Measurements from ENCODE around the gene C19orf73.
"Not testable (repeated sequence)": the region's sequence is repeated elsewhere in the genome, so short reads cannot be mapped to it uniquely, and the experiment has no call there.

C19orf73 gene

DNA sequence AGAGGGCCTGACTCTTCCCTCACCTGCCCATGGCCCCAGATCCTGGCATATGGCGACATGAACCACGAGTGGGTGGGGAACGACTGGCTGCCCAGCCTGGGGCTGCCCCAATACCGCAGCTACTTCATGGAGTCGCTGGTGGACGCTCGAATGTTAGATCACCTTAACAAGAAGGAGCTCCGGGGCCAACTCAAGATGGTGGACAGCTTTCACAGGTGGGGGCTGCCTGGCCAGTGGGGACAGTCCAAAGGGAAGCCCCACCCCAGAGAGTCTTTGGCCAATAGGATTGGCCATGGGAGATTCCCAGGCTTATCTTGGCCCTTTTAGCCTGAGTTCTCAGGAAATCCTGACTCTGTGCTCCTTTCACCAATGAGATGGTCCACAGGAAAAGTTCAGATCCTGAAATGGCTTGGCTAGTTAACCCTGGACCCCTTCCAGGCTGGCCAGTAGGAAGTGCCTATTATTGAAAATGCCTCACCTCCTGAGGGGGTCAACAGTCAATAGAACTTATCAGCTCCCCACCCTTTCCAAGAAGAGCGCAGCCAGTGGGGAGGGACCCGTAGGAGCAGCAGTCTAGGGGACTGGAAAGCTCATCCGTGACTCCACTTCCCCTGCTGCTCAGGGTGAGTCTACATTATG lies 29.2 kb upstream of the C19orf73 start:
- peak overlapping the region; percentile 68 for H3K4me3 ChIP-seq (ENCODE audit: low read depth, low read length)
- DNase-seq (ENCODE audit: low read depth), result no peak
- TF ChIP-seq, protein P1, sequence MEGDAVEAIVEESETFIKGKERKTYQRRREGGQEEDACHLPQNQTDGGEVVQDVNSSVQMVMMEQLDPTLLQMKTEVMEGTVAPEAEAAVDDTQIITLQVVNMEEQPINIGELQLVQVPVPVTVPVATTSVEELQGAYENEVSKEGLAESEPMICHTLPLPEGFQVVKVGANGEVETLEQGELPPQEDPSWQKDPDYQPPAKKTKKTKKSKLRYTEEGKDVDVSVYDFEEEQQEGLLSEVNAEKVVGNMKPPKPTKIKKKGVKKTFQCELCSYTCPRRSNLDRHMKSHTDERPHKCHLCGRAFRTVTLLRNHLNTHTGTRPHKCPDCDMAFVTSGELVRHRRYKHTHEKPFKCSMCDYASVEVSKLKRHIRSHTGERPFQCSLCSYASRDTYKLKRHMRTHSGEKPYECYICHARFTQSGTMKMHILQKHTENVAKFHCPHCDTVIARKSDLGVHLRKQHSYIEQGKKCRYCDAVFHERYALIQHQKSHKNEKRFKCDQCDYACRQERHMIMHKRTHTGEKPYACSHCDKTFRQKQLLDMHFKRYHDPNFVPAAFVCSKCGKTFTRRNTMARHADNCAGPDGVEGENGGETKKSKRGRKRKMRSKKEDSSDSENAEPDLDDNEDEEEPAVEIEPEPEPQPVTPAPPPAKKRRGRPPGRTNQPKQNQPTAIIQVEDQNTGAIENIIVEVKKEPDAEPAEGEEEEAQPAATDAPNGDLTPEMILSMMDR (IDR thresholded peaks at IDR 0.05; ENCODE audit: control insufficient read depth, extremely low read depth, insufficient read depth), result no peak

DNA sequence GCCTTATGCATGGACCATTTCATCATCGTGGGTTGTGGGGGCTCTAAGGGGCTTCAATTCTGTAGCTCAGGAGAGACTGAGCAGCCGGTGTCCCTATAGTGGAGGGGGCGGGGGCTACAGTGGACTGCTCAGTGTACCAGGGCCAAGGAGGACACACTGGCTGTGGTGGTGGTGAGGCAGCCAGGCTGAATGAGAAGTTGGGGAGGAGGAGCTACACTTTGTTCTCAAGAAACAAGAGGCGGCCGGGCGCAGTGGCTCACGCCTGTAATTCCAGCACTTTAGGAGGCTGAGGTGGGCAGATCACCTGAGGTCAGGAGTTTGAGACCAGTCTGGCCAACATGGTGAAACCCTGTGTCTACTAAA lies 27.4 kb upstream of the C19orf73 start:
- H3K4me3 ChIP-seq (ENCODE audit: low read depth, low read length); DNase-seq (ENCODE audit: low read depth): not testable (repeated sequence)

GRCh38 chr19:49145573-49146407 lies 26.8 kb upstream of the C19orf73 start:
- TF ChIP-seq, protein P1 (IDR thresholded peaks at IDR 0.05; ENCODE audit: control insufficient read depth, extremely low read depth, insufficient read depth), result peak; percentile 76
- no peak overlapping the region for H3K4me3 ChIP-seq (ENCODE audit: low read depth, low read length)
- DNase-seq (ENCODE audit: low read depth), result no peak

DNA sequence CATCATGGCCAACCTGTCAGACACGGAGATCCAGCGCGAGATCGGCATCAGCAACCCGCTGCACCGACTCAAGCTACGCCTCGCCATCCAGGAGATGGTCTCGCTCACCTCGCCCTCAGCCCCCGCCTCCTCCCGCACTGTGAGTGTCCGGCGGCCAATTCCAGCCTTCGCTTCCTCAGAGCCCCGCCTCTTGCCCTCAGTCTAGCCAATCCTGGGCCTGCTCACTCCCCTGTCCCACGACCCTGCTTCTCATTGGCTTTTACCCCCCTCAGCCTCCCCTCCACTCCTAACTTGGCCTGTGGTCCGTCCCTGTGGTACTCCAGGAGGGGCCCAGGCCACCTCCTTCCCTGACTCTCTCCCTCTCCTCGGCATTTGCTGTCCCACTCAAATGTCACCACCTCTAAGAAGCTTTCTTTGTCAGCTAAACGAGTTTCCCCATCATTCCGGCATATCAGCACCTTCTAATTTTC lies 24.0 kb upstream of the C19orf73 start:
- DNase-seq (ENCODE audit: low read depth), result peak; percentile 81
- peak overlapping the region; percentile 69 for H3K4me3 ChIP-seq (ENCODE audit: low read depth, low read length)
- TF ChIP-seq, protein P1 (IDR thresholded peaks at IDR 0.05; ENCODE audit: control insufficient read depth, extremely low read depth, insufficient read depth), result no peak

- no peak for DNase-seq (ENCODE audit: low read depth)
- no peak overlapping the region for H3K4me3 ChIP-seq (ENCODE audit: low read depth, low read length)
- TF ChIP-seq, protein P1 (IDR thresholded peaks at IDR 0.05; ENCODE audit: control insufficient read depth, extremely low read depth, insufficient read depth), result no peak
These were observed 22.4 kb upstream of the C19orf73 start for GRCh38 chr19:49141352-49141751.

DNA sequence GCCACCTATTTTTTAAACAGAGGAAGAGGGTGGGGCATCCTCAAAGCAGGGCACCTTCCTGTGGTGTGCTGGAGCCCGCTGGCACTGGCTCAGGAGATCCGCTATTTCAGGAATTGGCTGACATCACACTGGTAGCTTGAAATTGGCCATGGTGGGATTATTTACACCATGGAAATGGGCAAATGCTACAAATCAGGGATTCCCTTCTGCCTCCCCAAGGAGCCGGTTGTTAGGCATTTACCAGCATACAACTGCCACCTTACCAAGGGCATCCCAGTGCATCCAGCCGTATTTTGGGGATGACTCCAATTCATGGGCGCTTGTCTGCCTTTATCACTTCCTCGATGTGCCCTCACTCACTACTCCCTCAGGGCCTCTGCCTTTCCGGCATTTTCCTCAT lies 22.0 kb upstream of the C19orf73 start:
- H3K4me3 ChIP-seq (ENCODE audit: low read depth, low read length), result no peak overlapping the region
- TF ChIP-seq, protein P1 (IDR thresholded peaks at IDR 0.05; ENCODE audit: control insufficient read depth, extremely low read depth, insufficient read depth), result no peak
- DNase-seq (ENCODE audit: low read depth), result no peak

DNA sequence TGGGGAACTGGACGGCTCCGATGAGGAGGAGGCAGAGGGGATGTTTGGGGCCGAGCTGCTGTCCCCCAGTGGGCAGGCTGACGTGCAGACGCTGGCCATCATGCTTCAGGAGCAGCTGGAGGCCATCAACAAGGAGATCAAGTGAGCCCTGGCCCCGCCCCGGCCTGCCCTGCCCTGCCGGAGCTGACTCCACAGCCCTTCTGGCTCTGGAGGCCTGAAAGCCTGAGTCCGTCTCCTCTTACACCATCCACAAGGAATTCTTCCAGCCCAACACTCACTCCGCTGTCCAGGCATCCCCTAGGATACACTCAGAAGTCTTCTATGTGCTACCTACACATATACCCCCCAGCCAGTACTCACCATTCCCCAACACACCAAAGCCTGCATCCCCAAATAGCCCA lies 17.8 kb upstream of the C19orf73 start:
- no peak overlapping the region for H3K4me3 ChIP-seq (ENCODE audit: low read depth, low read length)
- DNase-seq (ENCODE audit: low read depth), result no peak
- TF ChIP-seq, protein P1 (IDR thresholded peaks at IDR 0.05; ENCODE audit: control insufficient read depth, extremely low read depth, insufficient read depth), result no peak
